ENCODE results near the gene CNIH1.
"Not testable (repeated sequence)": the region's sequence is repeated elsewhere in the genome, so short reads cannot be mapped to it uniquely, and the experiment has no call there.

The CNIH1 gene

GRCh38 chr14:54438703-54439102, 2.5 kb downstream of the CNIH1 start:
- H3K9ac ChIP-seq = no peak overlapping the region
- no peak for TF ChIP-seq Cebpa-rat (IDR thresholded peaks at IDR 0.05)
- no peaks in the 10 kb centered on the region for H3K27me3 ChIP-seq
- H3K36me3 ChIP-seq = peaks cover 22% of the 10 kb centered on the region
- no peak overlapping the region for H3K27ac ChIP-seq
- H3K4me2 ChIP-seq = peak overlapping the region; percentile 88
- H3K4me1 ChIP-seq = peaks cover 59% of the 10 kb centered on the region
- H3K4me3 ChIP-seq = no peak overlapping the region
- H4K20me1 ChIP-seq = peaks cover 68% of the 10 kb centered on the region
- no peaks in the 10 kb centered on the region for H3K9me3 ChIP-seq

GRCh38 chr14:54437954-54438353, 3.2 kb downstream of the CNIH1 start:
- H3K4me2 ChIP-seq, H3K4me3 ChIP-seq, H3K27ac ChIP-seq, H3K27me3 ChIP-seq, H3K9ac ChIP-seq, H3K9me3 ChIP-seq: not testable (repeated sequence)
- Histone ChIP-seq H4K20me1 (peaks cover 76% of the 10 kb centered on the region), H3K4me1 (peaks cover 59% of the 10 kb centered on the region), H3K36me3 (peaks cover 28% of the 10 kb centered on the region)

- Histone ChIP-seq H3K4me2 (peak overlapping the region; percentile 14; the same call in 1 of the 2 replicates), H4K20me1 (peaks cover 99% of the 10 kb centered on the region), H3K4me3 (no peak overlapping the region), H3K9me3 (no peaks in the 10 kb centered on the region), H3K4me1 (peaks cover 52% of the 10 kb centered on the region), H3K27me3 (no peaks in the 10 kb centered on the region), H3K27ac (no peak overlapping the region), H3K9ac (no peak overlapping the region), H3K36me3 (peaks cover 52% of the 10 kb centered on the region)
- no peak for TF ChIP-seq Cebpa-rat (IDR thresholded peaks at IDR 0.05)
These were observed 5.6 kb downstream of the CNIH1 start for GRCh38 chr14:54435500-54435981.

DNA sequence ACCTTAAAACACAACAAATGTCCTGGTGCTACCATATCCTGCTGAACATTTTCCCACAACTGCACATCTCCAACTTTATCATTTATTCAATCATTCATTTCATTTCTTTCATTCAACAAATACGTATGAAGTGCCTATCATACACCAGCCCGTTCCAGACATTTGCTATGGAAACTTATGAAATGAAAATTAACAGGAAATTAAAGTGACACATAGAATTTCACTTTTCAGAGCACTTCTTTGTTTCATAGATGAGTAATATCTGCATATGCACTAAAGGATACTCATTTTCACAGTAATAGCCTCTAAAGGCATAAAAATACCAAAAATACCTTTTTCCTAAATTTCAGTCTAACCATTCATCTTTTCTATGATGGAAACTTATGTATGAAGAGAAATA, 12.6 kb downstream of the CNIH1 start:
- no peaks in the 10 kb centered on the region for H3K4me1 ChIP-seq
- no peak for TF ChIP-seq Cebpa-rat (IDR thresholded peaks at IDR 0.05)
- no peak overlapping the region for H3K9ac ChIP-seq
- H3K4me2 ChIP-seq = no peak overlapping the region
- H3K27ac ChIP-seq = no peak overlapping the region
- no peaks in the 10 kb centered on the region for H3K27me3 ChIP-seq
- H3K9me3 ChIP-seq = no peaks in the 10 kb centered on the region
- no peak overlapping the region for H3K4me3 ChIP-seq
- peaks cover 92% of the 10 kb centered on the region for H3K36me3 ChIP-seq
- H4K20me1 ChIP-seq = peaks cover 52% of the 10 kb centered on the region

DNA sequence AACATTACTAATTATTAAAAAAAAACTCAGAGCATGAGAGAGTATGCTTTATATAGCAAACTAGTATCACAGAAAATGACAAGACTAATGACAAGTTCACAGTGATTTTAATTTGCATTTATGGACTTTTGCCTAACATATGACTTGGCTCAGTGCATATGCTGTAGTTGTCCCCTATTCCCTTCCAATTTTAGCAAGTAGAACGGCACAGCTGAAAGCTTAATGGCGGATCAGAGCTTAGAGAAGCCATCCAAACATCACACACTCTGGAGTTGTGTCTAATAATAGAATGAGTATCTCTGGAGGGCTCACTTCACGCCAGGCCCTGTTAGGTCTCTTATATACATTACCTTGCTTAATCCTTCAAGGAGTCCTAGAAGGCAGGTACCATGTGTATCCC, 13.3 kb downstream of the CNIH1 start:
- no peak for TF ChIP-seq Cebpa-rat (IDR thresholded peaks at IDR 0.05)
- Histone ChIP-seq H3K4me1 (no peaks in the 10 kb centered on the region), H4K20me1 (peaks cover 46% of the 10 kb centered on the region), H3K27ac (no peak overlapping the region), H3K4me3 (no peak overlapping the region), H3K9ac (no peak overlapping the region), H3K36me3 (peaks cover 93% of the 10 kb centered on the region), H3K27me3 (no peaks in the 10 kb centered on the region), H3K9me3 (no peaks in the 10 kb centered on the region), H3K4me2 (no peak overlapping the region)

DNA sequence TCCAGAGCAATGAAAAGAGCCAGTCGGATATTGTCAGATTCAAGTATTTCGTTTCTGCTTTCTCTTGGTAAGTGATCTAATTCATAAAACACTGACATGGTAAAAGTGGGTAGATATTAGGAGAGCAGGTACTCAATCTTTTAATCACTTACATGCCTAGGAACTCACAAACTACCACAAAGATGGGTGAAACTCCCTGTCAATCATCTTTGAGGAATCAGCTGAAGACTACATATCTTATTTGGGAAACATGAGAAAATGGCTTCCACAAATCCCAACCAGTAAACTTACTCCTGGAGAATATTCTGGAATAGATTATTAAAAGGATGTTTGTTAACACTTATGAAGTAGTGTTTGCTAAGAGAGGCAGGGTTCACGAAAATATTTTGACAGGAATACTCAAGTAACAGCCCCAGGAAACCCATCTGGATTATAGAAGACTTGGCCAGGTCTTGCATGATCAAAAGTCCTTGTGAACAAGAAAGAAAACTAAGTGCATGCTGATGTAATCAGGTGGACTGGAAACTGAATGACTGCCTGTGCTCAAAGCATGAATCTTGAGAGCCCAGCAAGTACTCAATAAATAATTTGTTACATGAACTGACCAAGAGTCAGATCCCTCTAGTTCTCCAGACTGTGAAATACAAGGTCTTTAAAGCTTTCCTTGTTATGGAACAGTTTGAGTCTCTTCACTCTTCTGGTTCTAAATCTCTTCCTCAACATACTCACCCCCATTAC, 15.5 kb downstream of the CNIH1 start:
- no peak for TF ChIP-seq Cebpa-rat (IDR thresholded peaks at IDR 0.05)
- Histone ChIP-seq H3K4me2 (no peak overlapping the region), H3K36me3 (peaks cover 83% of the 10 kb centered on the region), H3K27me3 (no peaks in the 10 kb centered on the region), H3K27ac (no peak overlapping the region), H4K20me1 (peaks cover 25% of the 10 kb centered on the region), H3K9me3 (no peaks in the 10 kb centered on the region), H3K4me1 (no peaks in the 10 kb centered on the region), H3K4me3 (no peak overlapping the region), H3K9ac (no peak overlapping the region)

- H3K9ac ChIP-seq = no peak overlapping the region
- H4K20me1 ChIP-seq = peaks cover 18% of the 10 kb centered on the region
These were observed 16.1 kb downstream of the CNIH1 start for GRCh38 chr14:54425068-54425467.

DNA sequence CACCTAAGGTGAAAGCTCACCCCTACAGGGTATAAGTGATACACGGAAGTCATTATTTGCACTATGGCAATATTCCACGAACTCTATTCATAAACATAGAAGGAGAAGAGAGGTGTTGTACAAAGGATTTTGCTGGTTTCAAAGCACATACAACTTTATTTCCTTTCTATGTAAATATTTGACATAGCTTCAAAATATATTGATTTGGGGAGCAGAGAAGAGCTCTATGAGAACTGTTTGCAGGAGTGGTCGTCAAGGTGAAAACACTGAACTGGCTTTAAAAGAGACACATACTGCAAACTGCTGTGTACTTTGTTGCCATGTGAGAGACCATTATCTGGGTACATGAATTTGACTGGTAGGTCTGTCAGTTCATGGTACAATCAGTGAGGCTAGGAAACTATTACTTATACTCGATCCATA, 16.7 kb downstream of the CNIH1 start:
- peaks cover 71% of the 10 kb centered on the region for H3K36me3 ChIP-seq

More at GRCh38 chr14:54425068-54425467, 16.1 kb downstream of the CNIH1 start:
- H3K9me3 ChIP-seq = no peaks in the 10 kb centered on the region
- H3K4me2 ChIP-seq = no peak overlapping the region
- peaks cover 77% of the 10 kb centered on the region for H3K36me3 ChIP-seq
- H3K4me3 ChIP-seq = no peak overlapping the region
- no peaks in the 10 kb centered on the region for H3K27me3 ChIP-seq
- TF ChIP-seq Cebpa-rat (IDR thresholded peaks at IDR 0.05) = no peak
- no peaks in the 10 kb centered on the region for H3K4me1 ChIP-seq
- no peak overlapping the region for H3K27ac ChIP-seq

GRCh38 chr14:54423991-54424390, 17.2 kb downstream of the CNIH1 start:
- Histone ChIP-seq H3K4me3 (no peak overlapping the region), H3K36me3 (peaks cover 68% of the 10 kb centered on the region), H3K9ac (no peak overlapping the region), H3K27me3 (no peaks in the 10 kb centered on the region), H4K20me1 (peaks cover 9% of the 10 kb centered on the region), H3K27ac (no peak overlapping the region), H3K4me2 (no peak overlapping the region), H3K9me3 (no peaks in the 10 kb centered on the region), H3K4me1 (no peaks in the 10 kb centered on the region)
- TF ChIP-seq Cebpa-rat (IDR thresholded peaks at IDR 0.05) = no peak

More for the DNA sequence above, 16.7 kb downstream of the CNIH1 start:
- Histone ChIP-seq H3K27ac (no peak overlapping the region), H3K9ac (no peak overlapping the region), H4K20me1 (peaks cover 14% of the 10 kb centered on the region), H3K27me3 (no peaks in the 10 kb centered on the region), H3K4me2 (no peak overlapping the region), H3K4me1 (no peaks in the 10 kb centered on the region), H3K4me3 (no peak overlapping the region), H3K9me3 (no peaks in the 10 kb centered on the region)
- TF ChIP-seq Cebpa-rat (IDR thresholded peaks at IDR 0.05) = no peak

DNA sequence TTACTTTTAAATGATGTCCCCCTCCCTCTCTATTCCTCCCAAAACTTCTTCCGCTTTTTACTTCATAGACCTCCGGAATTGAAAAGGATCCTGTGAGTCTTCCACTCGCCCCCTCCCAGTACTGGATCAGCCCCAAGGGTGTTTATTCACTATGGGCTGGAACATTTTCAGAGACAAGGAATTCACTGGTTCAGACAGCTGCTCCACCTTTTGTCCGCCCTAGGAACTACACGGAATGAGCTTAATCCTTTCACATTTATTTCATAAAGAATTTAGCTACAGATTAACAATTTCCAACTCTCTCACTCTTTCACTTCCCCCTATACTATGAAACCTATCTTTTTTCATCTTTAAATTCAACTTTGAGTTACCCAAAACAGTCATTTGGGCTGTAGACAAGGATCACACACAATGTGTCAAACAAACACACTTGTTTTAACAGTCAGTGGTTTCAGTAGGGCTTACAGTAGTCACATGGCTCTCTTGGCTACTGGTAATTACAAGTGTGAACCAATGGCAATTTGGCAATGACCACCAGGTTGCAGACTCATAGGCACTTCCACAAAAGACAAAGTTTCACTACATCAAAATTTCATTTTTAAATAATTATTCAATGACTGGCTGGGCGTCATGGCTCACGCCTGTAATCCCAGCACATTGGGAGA, 20.6 kb downstream of the CNIH1 start:
- Histone ChIP-seq H3K9ac (no peak overlapping the region), H3K27ac (no peak overlapping the region), H4K20me1 (no peaks in the 10 kb centered on the region), H3K36me3 (peaks cover 72% of the 10 kb centered on the region), H3K4me3 (no peak overlapping the region), H3K27me3 (no peaks in the 10 kb centered on the region), H3K9me3 (no peaks in the 10 kb centered on the region), H3K4me2 (no peak overlapping the region), H3K4me1 (no peaks in the 10 kb centered on the region)
- no peak for TF ChIP-seq Cebpa-rat (IDR thresholded peaks at IDR 0.05)
